Mesodermal cell (in vitro differentiated cells): Measurements from ENCODE around the gene FUT1.
A peak's percentile ranks its signal among the peaks of the same experiment; 100 is the strongest.

ENCODE experiments used
- H3K27ac ChIP-seq: 2 replicates; pipeline ENCODE4 v1.7.0; 2013; ENCODE audit warnings: mild to moderate bottlenecking, low read depth, low read length, moderate library complexity; ENCODE audit not compliant: severe bottlenecking
- H3K36me3 ChIP-seq: 2 replicates; pipeline ENCODE4 v1.7.1; 2013; ENCODE audit warnings: mild to moderate bottlenecking, low read length, moderate library complexity; ENCODE audit not compliant: control insufficient read depth, insufficient read depth
- H3K4me1 ChIP-seq: one replicate; pipeline ENCODE4 v1.7.1; 2013; ENCODE audit warnings: mild to moderate bottlenecking, low read length; ENCODE audit not compliant: insufficient read depth, control insufficient read depth, poor library complexity, severe bottlenecking
- H3K4me3 ChIP-seq: 2 replicates; pipeline ENCODE4 v1.7.0; 2013; ENCODE audit warnings: low read length, control low read depth, mild to moderate bottlenecking; ENCODE audit not compliant: insufficient read depth, poor library complexity, severe bottlenecking; ENCODE audit errors: extremely low read depth
- H3K9me3 ChIP-seq: 2 replicates; pipeline ENCODE4 v1.7.1; 2013; ENCODE audit warnings: mild to moderate bottlenecking, low read length, moderate library complexity; ENCODE audit not compliant: control insufficient read depth
- WGBS, 2 experiments: methylation state at CpG; one replicate each; pipeline ENCODE4 v1.1.5; 2013; ENCODE audit warnings: missing lambda C conversion rate in 2 of 2; ENCODE audit not compliant: insufficient coverage in 2 of 2; 5-methylcytosine and 5-hydroxymethylcytosine counted together

Gene FUT1

DNA sequence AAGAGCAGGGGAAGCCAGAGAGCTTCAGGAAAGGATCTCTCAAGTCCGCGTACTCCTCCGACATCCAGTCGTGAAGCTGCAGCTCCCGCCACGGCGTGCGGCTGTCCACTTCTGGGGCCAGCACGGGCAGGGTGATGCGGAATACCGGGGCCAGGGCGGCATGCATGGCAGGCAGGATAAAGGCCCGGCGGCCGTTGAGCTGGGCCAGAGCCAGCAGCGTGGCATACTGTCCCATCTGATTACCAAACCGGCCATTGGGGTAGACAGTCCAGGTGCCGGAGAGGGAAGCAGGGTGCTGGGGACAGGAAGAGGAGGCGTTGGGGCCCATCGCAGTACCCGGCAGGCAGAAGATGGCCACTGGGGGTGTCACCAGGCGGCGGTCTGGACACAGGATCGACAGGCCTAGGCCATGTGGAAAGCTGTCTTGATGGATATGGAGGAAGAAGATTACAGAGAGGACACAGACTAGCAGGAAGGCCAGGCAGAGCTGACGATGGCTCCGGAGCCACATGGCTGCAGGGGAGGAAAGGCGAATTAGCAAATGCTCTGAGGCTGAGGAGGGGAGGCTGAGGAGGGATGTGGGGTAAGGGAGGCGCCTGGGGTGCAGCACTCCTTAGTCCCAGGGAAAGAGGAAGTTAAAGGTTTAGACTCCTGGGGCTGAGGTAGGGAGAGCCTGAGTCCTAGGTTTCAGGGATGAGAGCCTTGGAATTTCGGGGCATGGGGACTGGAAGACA, 1.5 kb downstream of the FUT1 start:
- 94 to 97% methylated on average over 24 to 29 of the region's 29 CpGs for WGBS, 2 experiments
- Histone ChIP-seq H3K9me3 (no peaks in the 10 kb centered on the region), H3K36me3 (no peaks in the 10 kb centered on the region), H3K4me3 (no peak overlapping the region), H3K4me1 (no peaks in the 10 kb centered on the region), H3K27ac (no peak overlapping the region)

GRCh38 chr19:48750351-48750750, 2.1 kb downstream of the FUT1 start:
- no peaks in the 10 kb centered on the region for H3K9me3 ChIP-seq
- no peak overlapping the region for H3K4me3 ChIP-seq
- 95 to 98% methylated on average over 31 of the region's 31 CpGs for WGBS, 2 experiments
- no peaks in the 10 kb centered on the region for H3K36me3 ChIP-seq
- no peaks in the 10 kb centered on the region for H3K4me1 ChIP-seq
- no peak overlapping the region for H3K27ac ChIP-seq

DNA sequence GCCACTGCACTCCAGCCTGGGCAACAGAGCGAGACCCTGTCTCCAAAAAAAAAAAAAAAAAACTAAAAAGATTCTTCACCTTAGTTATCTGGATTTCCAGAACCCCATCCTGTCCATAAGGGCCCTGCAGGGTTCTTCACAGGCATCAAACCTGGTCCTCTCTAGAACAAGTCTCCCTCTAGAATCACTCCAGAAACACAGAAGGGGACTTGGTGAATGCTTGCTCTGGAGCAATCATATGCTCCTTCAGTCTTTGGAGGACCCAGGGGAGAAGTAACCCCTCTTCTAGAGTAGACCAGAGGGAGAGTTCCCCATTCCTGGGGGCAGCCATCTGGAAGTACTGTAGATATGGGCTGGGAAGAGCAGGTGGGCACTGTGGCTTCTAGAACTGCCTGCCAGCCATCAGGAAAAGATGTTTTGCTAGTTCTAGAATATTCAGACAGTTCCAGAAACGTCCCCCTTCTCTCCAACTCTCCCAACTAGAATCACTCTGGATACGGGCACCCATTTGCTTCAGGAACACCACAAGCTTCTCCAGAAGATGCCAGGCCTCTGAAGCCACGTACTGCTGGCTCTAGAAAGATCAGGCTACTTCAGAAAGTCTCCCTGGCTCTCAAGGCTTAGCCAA, 2.8 kb downstream of the FUT1 start:
- WGBS, 2 experiments = 74 to 87% methylated on average over 3 of the region's 4 CpGs
- no peak overlapping the region for H3K4me3 ChIP-seq
- H3K27ac ChIP-seq = no peak overlapping the region
- H3K36me3 ChIP-seq = no peaks in the 10 kb centered on the region
- no peaks in the 10 kb centered on the region for H3K9me3 ChIP-seq
- no peaks in the 10 kb centered on the region for H3K4me1 ChIP-seq

DNA sequence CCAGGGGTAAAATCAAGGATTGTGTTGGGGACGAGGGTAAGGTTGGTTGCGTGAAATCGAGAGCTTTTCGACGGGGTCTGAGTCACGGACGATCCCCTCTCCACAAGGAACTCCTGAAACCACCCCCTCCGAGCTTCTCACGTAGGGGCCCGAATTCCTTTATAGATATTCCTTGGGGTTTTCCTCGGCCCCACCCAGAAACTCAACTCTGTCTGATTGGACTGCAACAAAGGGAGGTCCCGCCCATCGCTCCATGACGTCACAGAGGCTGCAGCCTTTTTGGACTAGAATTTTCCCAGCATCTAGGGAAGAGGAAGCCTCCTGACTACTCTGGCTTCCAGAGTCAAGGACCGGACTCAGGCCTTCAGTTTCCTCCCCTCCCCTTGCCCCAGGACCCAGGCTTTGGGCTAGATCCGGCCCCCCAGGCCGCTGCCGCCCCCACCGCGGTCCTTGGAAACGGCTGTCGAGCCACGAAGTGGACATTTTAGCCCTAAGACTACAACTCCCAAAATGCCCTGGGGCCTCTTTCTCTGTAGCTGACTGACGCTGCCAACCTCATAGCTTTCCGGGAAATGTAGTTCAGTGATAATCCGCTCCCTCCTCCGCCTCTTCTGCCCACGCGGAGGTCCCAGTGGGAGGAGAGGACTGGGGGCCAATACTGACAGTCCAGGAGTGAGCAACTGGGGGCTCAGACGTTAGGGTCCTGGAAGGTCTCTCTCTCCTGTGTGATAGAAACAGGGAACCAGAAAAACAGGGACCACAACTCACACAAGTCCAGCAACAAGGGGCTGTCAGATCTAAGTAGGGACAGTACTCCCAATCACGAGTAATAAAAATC, 5.5 kb downstream of the FUT1 start, which contains the start of gene IZUMO1:
TSS of gene IZUMO1 (minus strand) at position 172 of the 838 bp plus-strand sequence. CDS start 1,050 bp downstream, outside the sequence.
- no peaks in the 10 kb centered on the region for H3K9me3 ChIP-seq
- H3K27ac ChIP-seq = peak within 1 kb of the TSS; percentile 91
- no peaks in the 10 kb centered on the region for H3K36me3 ChIP-seq
- H3K4me3 ChIP-seq = peak within 1 kb of the TSS; percentile 54
- WGBS, 2 experiments = 9 to 16% methylated on average over 16 to 24 of the region's 31 CpGs
- H3K4me1 ChIP-seq = no peaks in the 10 kb centered on the region

- Histone ChIP-seq H3K27ac (no peak overlapping the region), H3K9me3 (no peaks in the 10 kb centered on the region), H3K4me3 (peak overlapping the region; percentile 54), H3K36me3 (no peaks in the 10 kb centered on the region), H3K4me1 (no peaks in the 10 kb centered on the region)
- WGBS, 2 experiments = 89 to 93% methylated on average over 6 to 8 of the region's 8 CpGs
These were observed 6.3 kb downstream of the FUT1 start for GRCh38 chr19:48746110-48746509.

DNA sequence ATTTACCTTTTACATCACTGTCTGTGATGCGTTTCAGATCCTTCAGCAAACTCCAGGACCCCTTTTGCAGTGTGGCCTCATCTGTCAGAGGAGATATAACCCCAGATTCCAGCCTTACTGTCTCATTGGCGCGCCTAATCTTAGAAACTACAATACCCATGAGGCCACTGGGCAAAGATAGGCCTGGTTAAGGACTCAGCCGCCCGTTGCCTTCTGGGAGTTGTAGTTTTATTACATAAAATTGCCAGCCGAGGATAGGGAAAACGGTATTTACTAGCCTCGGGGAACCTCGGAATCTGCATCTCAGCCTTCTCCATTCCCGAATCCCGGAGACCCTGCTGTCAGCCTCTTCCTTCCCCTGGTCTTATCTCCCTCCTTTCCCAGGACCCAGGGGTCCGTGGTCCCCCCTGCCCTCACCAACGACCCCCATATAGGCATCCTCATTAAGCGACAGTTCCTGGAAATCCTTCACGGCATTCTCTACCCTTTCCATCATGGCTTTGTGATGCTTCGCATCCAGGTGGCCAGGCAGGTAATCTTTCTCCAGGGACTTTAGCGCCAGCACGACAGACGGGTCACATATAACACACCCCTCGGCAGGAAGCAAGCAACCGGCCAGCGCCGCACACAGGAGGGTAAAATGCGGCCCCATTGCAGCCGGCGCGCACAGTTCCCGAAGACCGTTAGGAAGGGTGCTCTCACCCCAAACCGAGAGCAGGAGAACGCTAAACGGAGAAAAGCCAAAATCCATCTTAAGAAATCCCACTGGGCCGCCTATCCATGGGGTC, 7.0 kb downstream of the FUT1 start:
- H3K27ac ChIP-seq = no peak overlapping the region
- WGBS, 2 experiments = 65 to 73% methylated on average over 27 to 31 of the region's 33 CpGs

GRCh38 chr19:48742096-48742495, 10.3 kb downstream of the FUT1 start:
- 89 to 98% methylated on average over 8 to 10 of the region's 11 CpGs for WGBS, 2 experiments

More for the DNA sequence above, 7.0 kb downstream of the FUT1 start:
- Histone ChIP-seq H3K9me3 (no peaks in the 10 kb centered on the region), H3K4me3 (no peak overlapping the region), H3K36me3 (no peaks in the 10 kb centered on the region), H3K4me1 (no peaks in the 10 kb centered on the region)

DNA sequence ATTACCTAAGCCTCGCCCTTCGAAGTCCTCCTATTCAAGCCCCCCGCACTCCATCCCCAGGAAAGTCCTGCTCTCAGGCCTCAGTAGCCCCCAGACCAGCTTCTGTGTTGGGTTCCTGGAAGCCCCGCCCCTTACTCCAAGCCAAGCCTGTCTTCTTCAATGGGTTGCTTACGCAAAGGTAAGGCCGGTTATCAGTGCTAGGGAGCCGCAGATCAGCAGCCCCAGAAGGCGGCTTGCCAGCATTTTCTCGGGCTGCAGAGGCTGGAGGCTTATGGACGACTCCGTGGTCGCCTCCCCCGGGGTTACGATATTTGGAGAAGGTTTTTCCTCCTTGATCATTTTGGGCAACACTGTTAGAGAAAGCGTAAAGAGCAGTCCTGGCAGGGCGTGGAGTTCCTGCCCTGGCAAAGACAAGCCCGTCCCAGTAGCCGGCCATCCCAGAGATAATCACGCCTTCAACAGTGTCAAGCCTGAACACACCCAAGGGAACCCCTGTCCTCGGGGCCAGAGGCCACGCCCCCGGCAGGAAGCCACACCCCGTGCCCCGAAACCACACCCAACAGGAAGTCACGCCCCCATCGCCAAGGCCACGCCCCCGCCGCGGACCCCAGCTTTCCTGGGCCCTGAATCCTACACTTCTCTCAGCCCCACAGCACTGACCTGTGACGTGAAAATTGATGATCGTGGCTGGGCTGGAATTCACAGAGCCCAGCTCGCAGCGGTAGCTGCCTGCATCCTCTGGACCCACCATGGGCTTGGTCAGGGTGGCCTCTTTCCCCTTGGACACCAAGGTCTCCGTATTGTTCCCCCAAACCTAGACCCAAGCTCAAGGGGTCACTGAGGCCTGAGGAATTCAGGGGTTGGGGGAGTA, 11.1 kb downstream of the FUT1 start:
- no peak overlapping the region for H3K27ac ChIP-seq
- no peaks in the 10 kb centered on the region for H3K9me3 ChIP-seq
- no peaks in the 10 kb centered on the region for H3K36me3 ChIP-seq
- WGBS, 2 experiments = 81 to 85% methylated on average over 21 to 34 of the region's 35 CpGs
- no peak overlapping the region for H3K4me3 ChIP-seq
- no peaks in the 10 kb centered on the region for H3K4me1 ChIP-seq

More at GRCh38 chr19:48742096-48742495, 10.3 kb downstream of the FUT1 start:
- no peak overlapping the region for H3K4me3 ChIP-seq
- H3K27ac ChIP-seq = no peak overlapping the region
- no peaks in the 10 kb centered on the region for H3K36me3 ChIP-seq
- H3K9me3 ChIP-seq = no peaks in the 10 kb centered on the region
- H3K4me1 ChIP-seq = no peaks in the 10 kb centered on the region

DNA sequence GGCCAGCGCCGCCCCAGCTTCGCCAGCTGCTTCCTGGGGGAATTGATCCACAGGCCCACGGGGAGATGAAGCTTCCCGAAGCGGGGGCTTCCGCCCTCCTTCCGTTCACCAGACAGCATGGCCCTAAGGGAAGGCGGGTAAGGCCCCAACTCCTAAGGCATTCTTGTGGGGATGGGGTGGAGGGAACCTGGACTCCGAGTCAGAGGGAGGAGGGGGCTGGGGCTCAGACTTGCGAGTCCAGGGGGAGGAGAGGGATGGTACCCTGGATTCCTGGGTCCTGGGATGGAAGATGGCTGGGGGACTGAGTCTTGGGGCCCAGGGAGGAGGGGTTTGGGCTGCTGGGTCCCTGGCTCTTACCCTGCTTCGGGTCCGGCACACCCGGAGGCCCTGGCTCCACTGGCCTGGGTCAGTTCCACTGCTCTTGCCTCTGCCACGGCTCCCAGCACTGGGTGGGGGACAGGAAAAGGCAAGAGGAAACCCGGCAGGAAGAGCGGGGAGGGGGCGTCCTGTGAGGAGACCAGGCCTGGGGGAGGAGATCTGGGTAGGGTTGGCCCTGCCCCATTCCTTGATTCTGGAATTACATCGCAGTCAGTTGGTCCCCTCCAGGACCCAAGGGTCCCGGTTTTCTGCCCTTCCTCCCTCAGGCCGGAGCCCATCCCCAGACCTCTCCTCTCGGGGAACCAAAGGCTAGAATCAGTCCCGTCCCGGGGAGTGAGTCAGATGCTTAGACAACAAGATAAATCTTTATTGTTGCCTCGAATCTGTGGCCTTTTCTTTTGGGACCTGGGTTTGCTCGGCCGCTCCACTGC, 12.1 kb downstream of the FUT1 start, which contains the start of gene RASIP1:
TSS of gene RASIP1 (minus strand) at position 447 of the 809 bp plus-strand sequence. CDS start at position 119, 328 bp downstream.
- H3K4me3 ChIP-seq = peak within 1 kb of the TSS; percentile 49
- WGBS, 2 experiments = 80 to 89% methylated on average over 19 to 25 of the region's 27 CpGs
- no peaks in the 10 kb centered on the region for H3K9me3 ChIP-seq
- no peaks in the 10 kb centered on the region for H3K36me3 ChIP-seq
- H3K4me1 ChIP-seq = no peaks in the 10 kb centered on the region
- H3K27ac ChIP-seq = no peak within 1 kb of the TSS
